ENCODE measurements around the gene GUCY1A2.

Gene GUCY1A2

DNA sequence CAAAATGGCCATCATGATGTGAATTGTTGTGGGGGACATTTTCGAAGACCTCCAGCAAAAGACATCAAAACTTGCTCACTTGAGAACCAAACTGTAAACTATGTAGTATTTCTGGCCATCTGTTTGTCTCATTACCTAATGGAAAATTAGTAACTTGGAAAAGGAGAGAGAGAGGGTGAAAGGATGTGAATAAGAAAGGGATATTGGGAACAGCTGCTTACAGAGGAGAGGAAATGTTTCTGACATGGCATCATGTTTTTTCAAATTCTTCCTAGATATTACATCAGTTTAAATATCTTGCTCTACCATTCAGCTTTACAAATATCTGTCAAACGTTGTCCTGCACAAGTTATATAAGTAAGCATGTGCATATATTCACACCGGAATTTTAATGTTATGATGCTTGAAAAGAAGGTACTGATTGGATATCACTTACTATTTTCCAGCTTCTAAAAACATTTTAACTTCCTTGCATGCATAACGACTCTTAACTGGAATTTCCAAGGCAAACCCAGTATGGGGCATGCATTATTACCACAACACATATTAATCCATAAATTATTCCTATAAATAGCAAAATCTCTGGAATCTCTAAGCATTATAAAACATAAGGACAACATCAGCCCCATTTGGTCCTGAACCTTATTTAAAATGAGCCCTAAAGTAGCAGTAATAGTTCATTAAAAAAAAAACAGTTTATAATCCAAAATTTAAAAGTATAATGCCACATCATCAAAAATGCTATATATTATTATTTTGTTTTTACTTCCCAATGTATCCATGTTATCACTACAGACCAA, 20.0 kb downstream of the GUCY1A2 start:
- H3K27me3 ChIP-seq (replicated peaks) = no peaks in the 10 kb centered on the region
- no peaks in the 10 kb centered on the region for H3K36me3 ChIP-seq (replicated peaks)
- H3K4me3 ChIP-seq (ENCODE audit: low read depth, low read length) = no peak overlapping the region
- H3K27ac ChIP-seq = peak overlapping the region; percentile 52
- in situ Hi-C loops (cut with HindIII; ENCODE audit: low pct_ligation_motif_present, low sequenced_read_pairs) = no loop called here
- TF ChIP-seq, protein P1, sequence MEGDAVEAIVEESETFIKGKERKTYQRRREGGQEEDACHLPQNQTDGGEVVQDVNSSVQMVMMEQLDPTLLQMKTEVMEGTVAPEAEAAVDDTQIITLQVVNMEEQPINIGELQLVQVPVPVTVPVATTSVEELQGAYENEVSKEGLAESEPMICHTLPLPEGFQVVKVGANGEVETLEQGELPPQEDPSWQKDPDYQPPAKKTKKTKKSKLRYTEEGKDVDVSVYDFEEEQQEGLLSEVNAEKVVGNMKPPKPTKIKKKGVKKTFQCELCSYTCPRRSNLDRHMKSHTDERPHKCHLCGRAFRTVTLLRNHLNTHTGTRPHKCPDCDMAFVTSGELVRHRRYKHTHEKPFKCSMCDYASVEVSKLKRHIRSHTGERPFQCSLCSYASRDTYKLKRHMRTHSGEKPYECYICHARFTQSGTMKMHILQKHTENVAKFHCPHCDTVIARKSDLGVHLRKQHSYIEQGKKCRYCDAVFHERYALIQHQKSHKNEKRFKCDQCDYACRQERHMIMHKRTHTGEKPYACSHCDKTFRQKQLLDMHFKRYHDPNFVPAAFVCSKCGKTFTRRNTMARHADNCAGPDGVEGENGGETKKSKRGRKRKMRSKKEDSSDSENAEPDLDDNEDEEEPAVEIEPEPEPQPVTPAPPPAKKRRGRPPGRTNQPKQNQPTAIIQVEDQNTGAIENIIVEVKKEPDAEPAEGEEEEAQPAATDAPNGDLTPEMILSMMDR (IDR thresholded peaks at IDR 0.05; ENCODE audit: low read depth, low read length, missing control alignments) = no peak
- DNase-seq = no peak

- Histone ChIP-seq H3K27me3 (replicated peaks) (no peaks in the 10 kb centered on the region), H3K4me3 (ENCODE audit: low read depth, low read length) (no peak overlapping the region), H3K27ac (no peak overlapping the region), H3K36me3 (replicated peaks) (no peaks in the 10 kb centered on the region)
- no peak for DNase-seq
- TF ChIP-seq, protein P1 (IDR thresholded peaks at IDR 0.05; ENCODE audit: low read depth, low read length, missing control alignments) = no peak
- in situ Hi-C loops (cut with HindIII; ENCODE audit: low pct_ligation_motif_present, low sequenced_read_pairs) = no loop called here
These were observed 21.0 kb downstream of the GUCY1A2 start for GRCh38 chr11:106997227-106997626.

GRCh38 chr11:106996691-106997090, 21.6 kb downstream of the GUCY1A2 start:
- TF ChIP-seq, protein P1 (IDR thresholded peaks at IDR 0.05; ENCODE audit: low read depth, low read length, missing control alignments) = no peak
- H3K27ac ChIP-seq = no peak overlapping the region
- H3K4me3 ChIP-seq (ENCODE audit: low read depth, low read length) = no peak overlapping the region
- H3K36me3 ChIP-seq (replicated peaks) = no peaks in the 10 kb centered on the region
- no peak for DNase-seq
- in situ Hi-C loops (cut with HindIII; ENCODE audit: low pct_ligation_motif_present, low sequenced_read_pairs) = no loop called here
- H3K27me3 ChIP-seq (replicated peaks) = no peaks in the 10 kb centered on the region

- H3K4me3 ChIP-seq (ENCODE audit: low read depth, low read length) = no peak overlapping the region
- no peaks in the 10 kb centered on the region for H3K36me3 ChIP-seq (replicated peaks)
- DNase-seq = no peak
- TF ChIP-seq, protein P1 (IDR thresholded peaks at IDR 0.05; ENCODE audit: low read depth, low read length, missing control alignments) = no peak
- H3K27ac ChIP-seq = no peak overlapping the region
- in situ Hi-C loops (cut with HindIII; ENCODE audit: low pct_ligation_motif_present, low sequenced_read_pairs) = no loop called here
- H3K27me3 ChIP-seq (replicated peaks) = no peaks in the 10 kb centered on the region
These were observed 27.9 kb downstream of the GUCY1A2 start for GRCh38 chr11:106990331-106990730.

DNA sequence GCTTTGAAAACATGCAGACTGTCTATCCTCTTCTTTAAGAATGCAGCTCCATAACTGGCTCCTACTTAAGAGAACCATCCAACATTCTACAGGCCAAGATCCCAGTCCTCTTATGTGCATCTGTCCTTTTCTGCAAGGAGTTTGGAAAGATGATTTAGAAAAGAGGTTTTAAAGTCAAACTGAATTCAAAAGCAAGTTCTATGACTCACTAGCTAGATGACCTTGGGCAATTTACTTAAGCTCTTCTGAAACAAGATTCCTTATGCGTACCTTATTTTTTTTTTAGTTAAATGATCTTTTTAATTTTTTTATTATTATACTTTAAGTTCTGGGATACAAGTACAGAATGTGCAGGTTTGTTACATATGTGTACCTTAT, 29.2 kb downstream of the GUCY1A2 start:
- no peak for DNase-seq
- H3K27ac ChIP-seq = no peak overlapping the region
- TF ChIP-seq, protein P1 (IDR thresholded peaks at IDR 0.05; ENCODE audit: low read depth, low read length, missing control alignments) = no peak
- in situ Hi-C loops (cut with HindIII; ENCODE audit: low pct_ligation_motif_present, low sequenced_read_pairs) = no loop called here
- no peaks in the 10 kb centered on the region for H3K27me3 ChIP-seq (replicated peaks)
- H3K36me3 ChIP-seq (replicated peaks) = no peaks in the 10 kb centered on the region
- no peak overlapping the region for H3K4me3 ChIP-seq (ENCODE audit: low read depth, low read length)
